K562 (cell line): Measurements from ENCODE around the gene GP1BB. TPM values are rescaled to one million over a fixed set of nuclear protein-coding genes. Genes with fewer than 3 reads are reported as not detected.

Experiments used
- BHLHE40 ChIP-seq: IDR thresholded peaks from 2 replicates; pipeline ENCODE4 v1.6.1; 2011; ENCODE audit warnings: low read length, improper control_type of control experiment
- BRD4 ChIP-seq: fragments of 200-600 bp; sonication (generic); IDR thresholded peaks from 2 replicates; pipeline ENCODE4 v1.6.1; 2017; ENCODE audit warnings: inconsistent platforms
- CUX1 ChIP-seq: fragments of 200-800 bp; sonication (Bioruptor generic); IDR thresholded peaks from 2 replicates; pipeline ENCODE4 v1.6.1; 2016; ENCODE audit warnings: missing genetic modification characterization, missing compliant biosample characterization
- EP300 ChIP-seq: IDR thresholded peaks from 2 replicates; pipeline ENCODE4 v1.6.1; 2012; ENCODE audit warnings: low read length, improper control_type of control experiment
- GATAD2A ChIP-seq: fragments of 450-650 bp; IDR thresholded peaks from 2 replicates; pipeline ENCODE4 v1.6.1; 2017
- ID3 ChIP-seq, 2 experiments: fragments of 250-450 bp in 1 of 2; fragments of 450-650 bp in 1 of 2; sonication (Bioruptor Pico) in 1 of 2; IDR thresholded peaks; 2 replicates each; pipeline versions ENCODE4 v1.6.1 to v1.8.0; 2016 to 2021; ENCODE audit warnings: mild to moderate bottlenecking in 2 of 2, moderate library complexity in 2 of 2, missing compliant biosample characterization in 1 of 2, missing genetic modification characterization in 1 of 2
- MEF2A ChIP-seq: IDR thresholded peaks from 2 replicates; pipeline ENCODE4 v1.6.1; 2011; ENCODE audit warnings: low read depth, mild to moderate bottlenecking, low read length, moderate library complexity; ENCODE audit not compliant: control insufficient read depth
- ZNF174 ChIP-seq: fragments of 250-450 bp; sonication (Bioruptor Pico); IDR thresholded peaks from 2 replicates; pipeline ENCODE4 v1.4.0; 2020; ENCODE audit warnings: mild to moderate bottlenecking
- ZNF324 ChIP-seq: fragments of 250-450 bp; sonication (Bioruptor Pico); IDR thresholded peaks from 2 replicates; pipeline ENCODE4 v1.4.0; 2020; ENCODE audit warnings: mild to moderate bottlenecking
- ZNF445 ChIP-seq: fragments of 250-450 bp; sonication (Bioruptor Pico); IDR thresholded peaks from 2 replicates; pipeline ENCODE4 v1.4.0; 2020; ENCODE audit warnings: low read depth, mild to moderate bottlenecking, moderate library complexity
- polyA plus RNA-seq, 8 experiments: library from polyadenylated mRNA; depleted of rRNA in 4 of 8; stranded (reverse) in 5 of 8; unstranded in 3 of 8; fragments of >200 nt; fragmentation: Nextera tagmentation in 2 of 8; fragmentation: Illumina TruSeq in 1 of 8; extraction: Ambion mirVana in 2 of 8; extraction: Trizol in 1 of 8; gene quantifications; 2 replicates each; pipeline versions ENCODE4 v1.2.1 to v1.2.3, GENCODE V29; 2011 to 2014; ENCODE audit warnings: inconsistent platforms in 1 of 8, missing spikeins in 1 of 8
- total RNA-seq, 7 experiments: library from RNA; depleted of rRNA in 6 of 7; stranded (reverse); fragments of >200 nt in 6 of 7; fragmentation: Illumina TruSeq in 2 of 7; extraction: Trizol in 2 of 7; gene quantifications; 2 replicates each; pipeline versions ENCODE4 v1.2.1 to v1.2.3, GENCODE V29; 2011 to 2021; ENCODE audit warnings: low replicate concordance in 1 of 7
- TF ChIP-seq, protein P1 (sequence below): fragments of 250-450 bp; sonication (Bioruptor Pico); IDR thresholded peaks from 2 replicates; pipeline ENCODE4 v1.5.0; 2020; ENCODE audit warnings: mild to moderate bottlenecking
- TF ChIP-seq, protein P2 (sequence below), 3 experiments: fragments of 200-800 bp in 1 of 3; fragments of 250-450 bp in 1 of 3; fragments of 450-650 bp in 1 of 3; sonication (Bioruptor Pico) in 1 of 3; sonication (Bioruptor generic) in 1 of 3; formaldehyde crosslinking in 1 of 3; IDR thresholded peaks; 2 replicates each; pipeline versions ENCODE4 v1.6.1 to v1.8.0; 2016 to 2022; ENCODE audit warnings: mild to moderate bottlenecking in 2 of 3, missing genetic modification characterization in 2 of 3, missing compliant biosample characterization in 1 of 3, moderate library complexity in 1 of 3

GP1BB gene
- total and polyA plus RNA-seq, 9 of the 15 experiments (the other 6 are each of a cell fraction or from before 2014, with no cell fraction given): 0.69 to 162 (median 2.8) TPM

DNA sequence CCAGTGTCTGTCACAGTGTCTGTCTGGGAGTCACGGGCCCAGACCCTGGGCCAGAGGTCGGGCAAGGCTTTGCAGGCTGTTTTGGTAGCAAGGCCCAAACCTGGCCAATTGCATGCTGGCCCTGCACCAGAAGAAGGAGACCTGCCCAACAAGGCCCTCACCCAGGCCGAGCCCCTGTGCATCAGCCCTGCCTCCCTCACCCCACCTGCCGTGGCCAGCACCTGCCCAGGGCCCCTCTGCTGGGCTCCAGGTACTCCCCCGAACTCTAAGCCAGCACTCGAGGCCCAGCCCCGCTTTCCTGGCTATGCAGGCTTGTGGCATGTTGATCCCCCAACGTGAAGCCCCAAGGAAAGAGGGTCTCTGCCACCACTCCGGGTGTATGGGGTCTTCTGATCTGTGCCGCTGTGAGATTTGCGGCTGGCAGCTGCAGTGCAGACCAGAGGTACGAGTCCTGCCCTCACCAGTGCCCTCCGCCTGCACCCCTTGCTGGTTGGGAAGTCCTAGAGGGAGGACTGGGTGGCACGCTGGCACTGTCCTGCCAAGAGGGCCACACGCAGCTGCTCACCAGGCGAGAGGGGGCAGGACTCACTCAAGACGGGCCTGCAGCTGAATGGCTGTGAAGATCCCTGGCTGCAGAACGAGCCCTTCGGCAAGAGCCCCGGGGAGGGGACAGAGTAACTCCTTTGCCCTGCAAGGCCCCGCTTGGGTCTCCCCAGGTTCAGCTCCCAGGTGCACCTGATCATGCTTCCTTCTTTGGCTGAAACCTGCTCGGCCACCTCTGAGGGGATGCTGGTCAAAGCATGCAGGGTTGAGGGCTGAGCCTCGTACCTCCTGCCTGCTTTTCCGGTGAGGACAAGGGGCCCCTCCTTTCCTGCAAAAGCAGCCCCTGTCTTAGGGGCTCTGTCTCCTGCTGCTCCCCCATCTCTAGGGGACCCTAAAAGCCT lies 15.7 kb upstream of the GP1BB start (continued):
- TF ChIP-seq, protein P1, sequence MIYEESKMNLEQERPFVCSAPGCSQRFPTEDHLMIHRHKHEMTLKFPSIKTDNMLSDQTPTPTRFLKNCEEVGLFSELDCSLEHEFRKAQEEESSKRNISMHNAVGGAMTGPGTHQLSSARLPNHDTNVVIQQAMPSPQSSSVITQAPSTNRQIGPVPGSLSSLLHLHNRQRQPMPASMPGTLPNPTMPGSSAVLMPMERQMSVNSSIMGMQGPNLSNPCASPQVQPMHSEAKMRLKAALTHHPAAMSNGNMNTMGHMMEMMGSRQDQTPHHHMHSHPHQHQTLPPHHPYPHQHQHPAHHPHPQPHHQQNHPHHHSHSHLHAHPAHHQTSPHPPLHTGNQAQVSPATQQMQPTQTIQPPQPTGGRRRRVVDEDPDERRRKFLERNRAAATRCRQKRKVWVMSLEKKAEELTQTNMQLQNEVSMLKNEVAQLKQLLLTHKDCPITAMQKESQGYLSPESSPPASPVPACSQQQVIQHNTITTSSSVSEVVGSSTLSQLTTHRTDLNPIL: no peak
- 0 out of 2 replicates have a peak, but pooled peaks have one; percentile 10 for TF ChIP-seq BHLHE40
- no peak for TF ChIP-seq ZNF174
- TF ChIP-seq ZNF445: no peak
- TF ChIP-seq MEF2A: no peak
- TF ChIP-seq EP300: no peak
- TF ChIP-seq ID3 (CRISPR knock-in tag; IDR thresholded peaks at IDR 0.05): no peak
- no peak for TF ChIP-seq ID3 (tag; IDR thresholded peaks at IDR 0.05)
- no peak for TF ChIP-seq GATAD2A
- TF ChIP-seq BRD4: no peak
- no peak for TF ChIP-seq CUX1 (CRISPR knock-in tag)
- TF ChIP-seq, protein P2, sequence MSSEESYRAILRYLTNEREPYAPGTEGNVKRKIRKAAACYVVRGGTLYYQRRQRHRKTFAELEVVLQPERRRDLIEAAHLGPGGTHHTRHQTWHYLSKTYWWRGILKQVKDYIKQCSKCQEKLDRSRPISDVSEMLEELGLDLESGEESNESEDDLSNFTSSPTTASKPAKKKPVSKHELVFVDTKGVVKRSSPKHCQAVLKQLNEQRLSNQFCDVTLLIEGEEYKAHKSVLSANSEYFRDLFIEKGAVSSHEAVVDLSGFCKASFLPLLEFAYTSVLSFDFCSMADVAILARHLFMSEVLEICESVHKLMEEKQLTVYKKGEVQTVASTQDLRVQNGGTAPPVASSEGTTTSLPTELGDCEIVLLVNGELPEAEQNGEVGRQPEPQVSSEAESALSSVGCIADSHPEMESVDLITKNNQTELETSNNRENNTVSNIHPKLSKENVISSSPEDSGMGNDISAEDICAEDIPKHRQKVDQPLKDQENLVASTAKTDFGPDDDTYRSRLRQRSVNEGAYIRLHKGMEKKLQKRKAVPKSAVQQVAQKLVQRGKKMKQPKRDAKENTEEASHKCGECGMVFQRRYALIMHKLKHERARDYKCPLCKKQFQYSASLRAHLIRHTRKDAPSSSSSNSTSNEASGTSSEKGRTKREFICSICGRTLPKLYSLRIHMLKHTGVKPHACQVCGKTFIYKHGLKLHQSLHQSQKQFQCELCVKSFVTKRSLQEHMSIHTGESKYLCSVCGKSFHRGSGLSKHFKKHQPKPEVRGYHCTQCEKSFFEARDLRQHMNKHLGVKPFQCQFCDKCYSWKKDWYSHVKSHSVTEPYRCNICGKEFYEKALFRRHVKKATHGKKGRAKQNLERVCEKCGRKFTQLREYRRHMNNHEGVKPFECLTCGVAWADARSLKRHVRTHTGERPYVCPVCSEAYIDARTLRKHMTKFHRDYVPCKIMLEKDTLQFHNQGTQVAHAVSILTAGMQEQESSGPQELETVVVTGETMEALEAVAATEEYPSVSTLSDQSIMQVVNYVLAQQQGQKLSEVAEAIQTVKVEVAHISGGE (CRISPR knock-in tag; IDR thresholded peaks at IDR 0.05): no peak
- no peak for TF ChIP-seq ZNF324
